HL-60/S4 treated with phorbol 12-myristate 13-acetate at 8.2 ng/mL for 4 days and 3 days (cell line): ENCODE measurements around the gene CENPF.

Source experiments
- in situ Hi-C: fragments of 300-500 bp; cut with MboI; formaldehyde crosslinking; loops from 2 replicates; pipeline ENCODE4 v1.15.0; 2022; ENCODE audit warnings: low sequenced_read_pairs

Gene CENPF

GRCh38 chr1:214617246-214617645, 14.3 kb downstream of the CENPF start:
- in situ Hi-C loops: no loop called here

GRCh38 chr1:214617843-214618242, 14.8 kb downstream of the CENPF start:
- in situ Hi-C loops: no loop called here

- in situ Hi-C loops: no loop called here
Measured at GRCh38 chr1:214621236-214621635, 18.2 kb downstream of the CENPF start.

- in situ Hi-C loops: no loop called here
Measured at GRCh38 chr1:214623430-214623829, 20.4 kb downstream of the CENPF start.

- in situ Hi-C loops: no loop called here
Measured at GRCh38 chr1:214632091-214632490, 29.1 kb downstream of the CENPF start.

- in situ Hi-C loops: no loop called here
Measured at GRCh38 chr1:214633686-214634085, 30.7 kb downstream of the CENPF start.

- in situ Hi-C loops: no loop called here
Measured at GRCh38 chr1:214634267-214634666, 31.3 kb downstream of the CENPF start.

- in situ Hi-C loops: no loop called here
Measured at GRCh38 chr1:214635086-214635485, 32.1 kb downstream of the CENPF start.

GRCh38 chr1:214635506-214635905, 32.5 kb downstream of the CENPF start:
- in situ Hi-C loops: no loop called here

GRCh38 chr1:214636436-214636835, 33.4 kb downstream of the CENPF start:
- in situ Hi-C loops: no loop called here

GRCh38 chr1:214637125-214637524, 34.1 kb downstream of the CENPF start:
- in situ Hi-C loops: no loop called here

GRCh38 chr1:214637722-214638458, 34.9 kb downstream of the CENPF start:
- in situ Hi-C loops: no loop called here

GRCh38 chr1:214638459-214638807, 35.4 kb downstream of the CENPF start:
- in situ Hi-C loops: no loop called here

- in situ Hi-C loops: no loop called here
Measured at GRCh38 chr1:214638997-214639396, 36.0 kb downstream of the CENPF start.

GRCh38 chr1:214640431-214641213, 37.6 kb downstream of the CENPF start:
- in situ Hi-C loops: no loop called here

GRCh38 chr1:214641214-214641895, 38.4 kb downstream of the CENPF start:
- in situ Hi-C loops: no loop called here

- in situ Hi-C loops: no loop called here
Measured at GRCh38 chr1:214643030-214643429, 40.0 kb downstream of the CENPF start.

- in situ Hi-C loops: no loop called here
Measured at GRCh38 chr1:214645712-214646111, 42.7 kb downstream of the CENPF start.

- in situ Hi-C loops: no loop called here
Measured at GRCh38 chr1:214648801-214649200, 45.8 kb downstream of the CENPF start.

GRCh38 chr1:214649607-214650006, 46.6 kb downstream of the CENPF start:
- in situ Hi-C loops: no loop called here

GRCh38 chr1:214650664-214651063, 47.7 kb downstream of the CENPF start:
- in situ Hi-C loops: no loop called here

- in situ Hi-C loops: no loop called here
Measured at GRCh38 chr1:214657299-214657698, 54.3 kb downstream of the CENPF start.
